ENCODE measurements around the gene PHTF2. TPM values are rescaled to one million over a fixed set of nuclear protein-coding genes. Genes with fewer than 3 reads are reported as not detected.
"Not testable (repeated sequence)": the region's sequence is repeated elsewhere in the genome, so short reads cannot be mapped to it uniquely, and the experiment has no call there.

The PHTF2 gene
- total and polyA plus RNA-seq, 2 donors (not counting 3 experiments of a cell fraction or from before 2014, with no cell fraction given), result 13.3 to 21.4 TPM

GRCh38 chr7:77783545-77783944, 15.0 kb upstream of the PHTF2 start:
- H3K27me3 ChIP-seq (ENCODE audit: control insufficient read depth in 2 of 2, insufficient read depth in 2 of 2, low read length in 2 of 2), result no peaks in the 10 kb centered on the region
- ChIA-PET CTCF (no interaction called here), POLR2A (no interaction called here)
- no peak for DNase-seq (ENCODE audit: low read depth, low spot score)
- no peak overlapping the region for H3K4me2 ChIP-seq (ENCODE audit: insufficient read depth, low read length)
- H3K9me3 ChIP-seq (replicated peaks; ENCODE audit: control insufficient read depth, insufficient read depth, low read length), result no peaks in the 10 kb centered on the region
- H3K79me2 ChIP-seq (ENCODE audit: control insufficient read depth, insufficient read depth, low read length), result no peaks in the 10 kb centered on the region
- no peak overlapping the region for H3K27ac ChIP-seq (ENCODE audit: insufficient read depth, low read depth, low read length)
- no peaks in the 10 kb centered on the region for H4K20me1 ChIP-seq (replicated peaks; ENCODE audit: control insufficient read depth, extremely low read depth, insufficient read depth, low read length)
- no peaks in the 10 kb centered on the region for H3K4me1 ChIP-seq (ENCODE audit: control insufficient read depth, extremely low read depth, insufficient read depth, low read length)
- peaks cover 0 to under 1% of the 10 kb centered on the region in 2 experiments for H3K36me3 ChIP-seq (ENCODE audit: control insufficient read depth in 2 of 2, extremely low read depth in 1 of 2, insufficient read depth in 2 of 2, low read length in 2 of 2)
- TF ChIP-seq FOS (IDR thresholded peaks at IDR 0.05; ENCODE audit: borderline replicate concordance, insufficient read depth, low read length) (no peak), POLR2A (IDR thresholded peaks at IDR 0.05; ENCODE audit: low read depth, low read length) (no peak), MAX (IDR thresholded peaks at IDR 0.05; ENCODE audit: insufficient read depth, insufficient read length) (no peak), POLR2AphosphoS5 (IDR thresholded peaks at IDR 0.05; ENCODE audit: insufficient read depth, low read depth, low read length) (no peak), EZH2 (IDR thresholded peaks at IDR 0.05; ENCODE audit: borderline replicate concordance, low read depth, low read length, severe bottlenecking) (no peak), MYC (IDR thresholded peaks at IDR 0.05; ENCODE audit: low read depth, low read length) (no peak), CTCF (IDR thresholded peaks at IDR 0.05; ENCODE audit: extremely low read depth in 1 of 2, insufficient read depth in 1 of 2, low read depth in 1 of 2, low read length in 2 of 2) (no peak), JUN (IDR thresholded peaks at IDR 0.05; ENCODE audit: borderline replicate concordance, insufficient read depth, insufficient read length, low read depth) (no peak), GATA2 (IDR thresholded peaks at IDR 0.05; ENCODE audit: insufficient read depth, insufficient read length, low read depth, low read length) (no peak)
- dilution Hi-C loops (cut with MboI; ENCODE audit: extremely low pct_ligation_motif_present, low sequenced_read_pairs), result no loop called here
- intact Hi-C loops (cut with micrococcal nuclease), result no loop called here
- H3K9ac ChIP-seq (replicated peaks; ENCODE audit: extremely low read depth, insufficient read depth, low read length), result no peak overlapping the region
- no TSS peak for BruUV-seq (replicated peaks)
- no peak overlapping the region for H3K4me3 ChIP-seq (replicated peaks in 1 of 3; ENCODE audit: insufficient read depth in 1 of 3, low read depth in 1 of 3, low read length in 3 of 3)
- H3K9me1 ChIP-seq (replicated peaks; ENCODE audit: control insufficient read depth, extremely low read depth, insufficient read depth, low read length), result no peaks in the 10 kb centered on the region
- no peak overlapping the region for H2AFZ ChIP-seq (ENCODE audit: low read depth, low read length)
- FAIRE-seq, result no peak

GRCh38 chr7:77784426-77784825, 14.1 kb upstream of the PHTF2 start:
- H3K27me3 ChIP-seq (ENCODE audit: control insufficient read depth in 2 of 2, insufficient read depth in 2 of 2, low read length in 2 of 2); DNase-seq (ENCODE audit: low read depth, low spot score); H3K9me1 ChIP-seq (replicated peaks; ENCODE audit: control insufficient read depth, extremely low read depth, insufficient read depth, low read length); CTCF ChIA-PET; H2AFZ ChIP-seq (ENCODE audit: low read depth, low read length); H3K36me3 ChIP-seq (ENCODE audit: control insufficient read depth in 2 of 2, extremely low read depth in 1 of 2, insufficient read depth in 2 of 2, low read length in 2 of 2); H4K20me1 ChIP-seq (replicated peaks; ENCODE audit: control insufficient read depth, extremely low read depth, insufficient read depth, low read length); FAIRE-seq; POLR2A ChIA-PET; intact Hi-C loops (cut with micrococcal nuclease); BruUV-seq (replicated peaks); H3K79me2 ChIP-seq (ENCODE audit: control insufficient read depth, insufficient read depth, low read length); H3K9ac ChIP-seq (replicated peaks; ENCODE audit: extremely low read depth, insufficient read depth, low read length); H3K9me3 ChIP-seq (replicated peaks; ENCODE audit: control insufficient read depth, insufficient read depth, low read length); H3K27ac ChIP-seq (ENCODE audit: insufficient read depth, low read depth, low read length); H3K4me3 ChIP-seq (replicated peaks in 1 of 3; ENCODE audit: insufficient read depth in 1 of 3, low read depth in 1 of 3, low read length in 3 of 3); dilution Hi-C loops (cut with MboI; ENCODE audit: extremely low pct_ligation_motif_present, low sequenced_read_pairs); H3K4me1 ChIP-seq (ENCODE audit: control insufficient read depth, extremely low read depth, insufficient read depth, low read length); H3K4me2 ChIP-seq (ENCODE audit: insufficient read depth, low read length): not testable (repeated sequence)
